Thyroid gland (tissue), 4 donors: Measurements from ENCODE around the gene CCL5.

Experiments
- CTCF ChIP-seq, 6 experiments: fragments of 200-600 bp in 3 of 6; fragments of 450-650 bp in 3 of 6; sonication (generic) in 3 of 6; IDR thresholded peaks; one replicate each; pipeline ENCODE4 v1.5.1; 2016 to 2019; ENCODE audit warnings: antibody characterized with exemption in 6 of 6, mild to moderate bottlenecking in 2 of 6, inconsistent platforms in 1 of 6, moderate library complexity in 1 of 6
- POLR2A ChIP-seq, 2 donors: fragments of 450-650 bp; IDR thresholded peaks; one replicate each; pipeline ENCODE4 v1.6.1; 2017; ENCODE audit warnings: antibody characterized with exemption in 2 of 2, mild to moderate bottlenecking in 2 of 2, moderate library complexity in 1 of 2

GRCh38 chr17:35923609-35924114 is 43.5 kb upstream of the CCL5 start:
- TF ChIP-seq CTCF (IDR thresholded peaks at IDR 0.05), result no peak
- no peak for TF ChIP-seq POLR2A (IDR thresholded peaks at IDR 0.05)
